Measurements from ENCODE around the gene UNC13A.

DNA sequence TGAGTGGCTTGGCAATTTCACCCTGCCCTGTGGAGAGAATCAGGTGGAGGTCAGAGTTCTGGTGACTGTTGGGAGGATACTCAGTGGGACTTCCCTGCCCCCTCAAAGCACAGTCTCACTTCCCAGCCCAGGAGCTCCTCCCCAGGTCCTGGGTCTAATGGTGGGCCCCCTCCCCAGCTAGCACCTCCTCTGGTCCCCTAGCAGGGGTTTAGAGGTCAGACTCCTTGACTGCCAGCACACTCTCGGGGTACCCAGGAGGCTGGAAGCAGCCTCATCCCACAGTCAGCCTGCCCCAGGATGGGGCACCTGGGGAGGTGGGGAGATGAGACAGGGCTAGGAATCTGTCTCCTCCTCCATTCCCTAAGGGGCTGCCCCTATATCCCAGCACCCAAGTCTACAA lies 67.5 kb downstream of the UNC13A start:
- no peak for TF ChIP-seq EZH2 (IDR thresholded peaks at IDR 0.05; ENCODE audit: insufficient read depth, low read length)
- TF ChIP-seq CTCF (IDR thresholded peaks at IDR 0.05; ENCODE audit: insufficient read depth, low read depth, low read length): no peak
